Suppressor macrophage treated with lipopolysaccharide for 1 hour (primary cell): ENCODE measurements around the gene TPI1.
A peak's percentile ranks its signal among the peaks of the same experiment; 100 is the strongest.
"Not testable (repeated sequence)": the region's sequence is repeated elsewhere in the genome, so short reads cannot be mapped to it uniquely, and the experiment has no call there.

Experiments
- DNase-seq, 3 donors: peaks; one replicate each; pipeline ENCODE4 v3.0.0-alpha.2; 2020 to 2022

Gene TPI1

GRCh38 chr12:6849427-6849826 is 17.9 kb upstream of the TPI1 start:
- no peak for DNase-seq

- no peak for DNase-seq
Observed at GRCh38 chr12:6849976-6850560, 17.3 kb upstream of the TPI1 start.

- DNase-seq, result no peak
Observed at GRCh38 chr12:6850796-6851152, 16.6 kb upstream of the TPI1 start.

GRCh38 chr12:6851153-6851920 is 16.0 kb upstream of the TPI1 start, which contains the start of gene CDCA3:
CDCA3 (minus strand) TSS chr12:6851286; CDS start chr12:6850952, 334 bp downstream.
- peak; percentile 96 to 98 (median 97) for DNase-seq

GRCh38 chr12:6851921-6852650 is 15.2 kb upstream of the TPI1 start, which contains the start of gene USP5:
USP5 (plus strand) TSS chr12:6852150; CDS start chr12:6852180, 30 bp downstream.
- peak; percentile 99 to 100 (median 100) for DNase-seq

GRCh38 chr12:6852651-6853354 is 14.5 kb upstream of the TPI1 start:
- no peak for DNase-seq

GRCh38 chr12:6853626-6854025 is 13.7 kb upstream of the TPI1 start:
- DNase-seq, result no peak

GRCh38 chr12:6854036-6854435 is 13.3 kb upstream of the TPI1 start:
- no peak for DNase-seq

GRCh38 chr12:6855322-6855721 is 12.0 kb upstream of the TPI1 start:
- no peak for DNase-seq

- DNase-seq, result no peak
Observed at GRCh38 chr12:6858799-6859198, 8.5 kb upstream of the TPI1 start.

- DNase-seq, result no peak
Observed at GRCh38 chr12:6860116-6860515, 7.2 kb upstream of the TPI1 start.

GRCh38 chr12:6860942-6861341 is 6.4 kb upstream of the TPI1 start:
- DNase-seq, result no peak

GRCh38 chr12:6861391-6861790 is 5.9 kb upstream of the TPI1 start:
- no peak for DNase-seq

- DNase-seq, result no peak
Observed at GRCh38 chr12:6863033-6863432, 4.3 kb upstream of the TPI1 start.

GRCh38 chr12:6863586-6864321 is 3.6 kb upstream of the TPI1 start:
- DNase-seq, result no peak

GRCh38 chr12:6865307-6865706 is 2.0 kb upstream of the TPI1 start:
- DNase-seq, result not testable (repeated sequence)

- no peak for DNase-seq
Observed at GRCh38 chr12:6866163-6866919, 990 bp upstream of the TPI1 start.

- peak in 1 of 3 donors; percentile 74 for DNase-seq
Observed at GRCh38 chr12:6866920-6867412, 365 bp upstream of the TPI1 start.

- peak; percentile 53 to 60 (median 56) for DNase-seq
Observed at GRCh38 chr12:6868211-6869048, 1.1 kb downstream of the TPI1 start.
